Fibroblast of villous mesenchyme (primary cell): ENCODE measurements around the gene TBX6. TPM values are rescaled to one million over a fixed set of nuclear protein-coding genes. Genes with fewer than 3 reads are reported as not detected.
A peak's percentile ranks its signal among the peaks of the same experiment; 100 is the strongest.

ENCODE experiments used
- DNase-seq: peaks from one replicate; pipeline ENCODE4 v3.0.0-alpha.2; 2010; ENCODE audit warnings: low read depth
- H3K4me3 ChIP-seq: 2 replicates; pipeline ENCODE4 v1.5.1; 2011; ENCODE audit warnings: low read depth, mild to moderate bottlenecking, low read length
- total RNA-seq: library from RNA; depleted of rRNA; stranded (reverse); fragments of >200 nt; gene quantifications from 2 replicates; pipeline ENCODE4 v1.2.3, GENCODE V29; 2012
- TF ChIP-seq, protein P1 (sequence below): IDR thresholded peaks from 2 replicates; pipeline ENCODE4 v1.5.1; 2012; ENCODE audit warnings: low read depth, mild to moderate bottlenecking, low read length; ENCODE audit not compliant: insufficient read depth

Gene TBX6
- total RNA-seq, 1 donor = 0.43 TPM

- DNase-seq = no peak
- no peak overlapping the region for H3K4me3 ChIP-seq
- TF ChIP-seq, protein P1, sequence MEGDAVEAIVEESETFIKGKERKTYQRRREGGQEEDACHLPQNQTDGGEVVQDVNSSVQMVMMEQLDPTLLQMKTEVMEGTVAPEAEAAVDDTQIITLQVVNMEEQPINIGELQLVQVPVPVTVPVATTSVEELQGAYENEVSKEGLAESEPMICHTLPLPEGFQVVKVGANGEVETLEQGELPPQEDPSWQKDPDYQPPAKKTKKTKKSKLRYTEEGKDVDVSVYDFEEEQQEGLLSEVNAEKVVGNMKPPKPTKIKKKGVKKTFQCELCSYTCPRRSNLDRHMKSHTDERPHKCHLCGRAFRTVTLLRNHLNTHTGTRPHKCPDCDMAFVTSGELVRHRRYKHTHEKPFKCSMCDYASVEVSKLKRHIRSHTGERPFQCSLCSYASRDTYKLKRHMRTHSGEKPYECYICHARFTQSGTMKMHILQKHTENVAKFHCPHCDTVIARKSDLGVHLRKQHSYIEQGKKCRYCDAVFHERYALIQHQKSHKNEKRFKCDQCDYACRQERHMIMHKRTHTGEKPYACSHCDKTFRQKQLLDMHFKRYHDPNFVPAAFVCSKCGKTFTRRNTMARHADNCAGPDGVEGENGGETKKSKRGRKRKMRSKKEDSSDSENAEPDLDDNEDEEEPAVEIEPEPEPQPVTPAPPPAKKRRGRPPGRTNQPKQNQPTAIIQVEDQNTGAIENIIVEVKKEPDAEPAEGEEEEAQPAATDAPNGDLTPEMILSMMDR = no peak
Observed at GRCh38 chr16:30068333-30068732, 23.4 kb downstream of the TBX6 start.

- peak overlapping the region; percentile 92 for H3K4me3 ChIP-seq
- no peak for DNase-seq
- TF ChIP-seq, protein P1 = no peak
Observed at GRCh38 chr16:30067584-30067916, 24.2 kb downstream of the TBX6 start.

DNA sequence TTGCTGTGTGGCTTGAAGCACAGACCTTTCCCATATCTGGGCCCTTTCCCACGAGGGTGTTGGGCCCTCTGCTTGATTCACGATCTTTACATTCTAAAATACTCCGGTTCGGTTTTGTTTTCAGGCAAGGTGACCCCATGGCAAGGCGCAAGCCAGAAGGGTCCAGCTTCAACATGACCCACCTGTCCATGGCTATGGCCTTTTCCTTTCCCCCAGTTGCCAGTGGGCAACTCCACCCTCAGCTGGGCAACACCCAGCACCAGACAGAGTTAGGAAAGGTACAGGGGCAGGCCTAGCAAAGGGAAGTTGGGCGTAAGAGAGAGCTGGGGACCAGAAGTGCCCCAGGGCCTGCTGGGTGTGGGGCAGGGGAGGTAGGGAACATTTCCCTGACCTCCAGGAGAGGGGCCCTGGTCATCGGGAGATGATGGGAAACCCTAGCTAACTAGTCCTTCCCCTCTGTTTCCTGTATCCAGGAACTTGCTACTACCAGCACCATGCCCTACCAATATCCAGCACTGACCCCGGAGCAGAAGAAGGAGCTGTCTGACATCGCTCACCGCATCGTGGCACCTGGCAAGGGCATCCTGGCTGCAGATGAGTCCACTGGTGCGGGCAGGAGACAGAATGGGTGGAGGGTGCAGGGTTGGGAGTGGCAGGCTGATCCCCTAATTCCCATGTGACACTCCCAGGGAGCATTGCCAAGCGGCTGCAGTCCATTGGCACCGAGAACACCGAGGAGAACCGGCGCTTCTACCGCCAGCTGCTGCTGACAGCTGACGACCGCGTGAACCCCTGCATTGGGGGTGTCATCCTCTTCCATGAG lies 24.8 kb downstream of the TBX6 start:
- peak overlapping the region; percentile 92 for H3K4me3 ChIP-seq
- TF ChIP-seq, protein P1 = no peak
- no peak for DNase-seq

DNA sequence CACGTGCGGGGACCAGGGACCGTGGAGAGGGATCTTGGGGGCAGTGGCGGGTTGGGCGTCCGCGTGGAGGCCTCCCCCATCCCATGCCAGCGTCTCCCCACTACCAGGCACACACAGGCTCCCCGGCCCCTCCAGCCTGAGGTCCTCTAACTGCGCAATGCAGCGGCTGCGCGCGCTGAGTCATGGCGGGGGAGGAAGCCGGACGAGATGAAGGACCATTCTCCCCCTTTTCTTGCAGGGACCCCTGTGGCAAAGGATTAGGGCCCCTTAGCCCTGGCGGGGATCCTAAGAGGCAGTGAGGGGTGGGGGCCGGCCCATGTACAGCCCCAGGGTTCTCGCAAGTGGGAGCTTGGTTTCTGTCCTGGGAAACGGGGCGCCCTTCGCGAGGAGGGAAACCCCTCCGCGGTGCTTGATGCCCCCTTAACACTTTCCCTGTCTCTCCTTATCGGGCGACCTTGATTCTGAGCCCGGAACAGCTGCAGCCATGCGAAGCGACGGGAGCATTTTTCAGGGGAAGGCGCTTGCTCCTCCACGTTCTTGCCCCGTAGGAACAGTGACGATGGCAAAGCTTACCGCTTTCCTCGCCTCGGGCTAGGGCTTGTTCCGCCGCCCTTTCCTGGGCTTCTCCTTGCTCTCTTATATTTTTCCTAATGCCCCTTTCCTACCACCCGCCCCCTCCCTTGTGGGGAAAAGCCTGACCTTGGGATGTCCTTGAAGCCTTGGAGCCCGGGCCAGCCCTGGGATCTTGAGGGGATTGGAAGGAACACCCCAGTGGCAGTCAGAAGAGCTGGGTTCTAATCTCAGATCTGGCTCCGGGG lies 25.6 kb downstream of the TBX6 start:
- H3K4me3 ChIP-seq = peak overlapping the region; percentile 92
- TF ChIP-seq, protein P1 = no peak
- DNase-seq = peak; percentile 79

- peak; percentile 99 for DNase-seq
- TF ChIP-seq, protein P1 = no peak
- H3K4me3 ChIP-seq = peak within 1 kb of the TSS; percentile 92
Observed at GRCh38 chr16:30065102-30065942, 26.4 kb downstream of the TBX6 start, which contains the start of gene ALDOA. Gene ALDOA (plus strand): TSS chr16:30065760. CDS start chr16:30066898, 1,138 bp downstream.

DNA sequence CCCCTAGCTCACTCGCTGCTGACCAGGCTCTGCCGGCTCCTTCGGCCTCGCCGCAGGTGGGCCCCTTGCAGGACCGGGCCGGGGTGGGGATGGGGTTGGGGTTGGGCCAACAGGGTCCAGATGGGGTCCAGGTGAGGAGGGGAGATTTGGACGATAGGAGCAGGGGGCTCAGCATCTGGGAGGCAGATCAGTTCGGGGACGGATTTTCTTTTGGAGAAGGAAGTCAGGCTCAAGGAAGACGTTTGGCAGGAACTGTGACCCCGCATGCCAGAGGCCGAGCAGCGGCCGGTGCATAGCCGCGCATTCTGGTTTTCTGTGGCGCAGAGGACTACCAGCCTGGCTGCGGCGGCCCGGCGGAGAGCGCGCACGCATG lies 27.0 kb downstream of the TBX6 start:
- TF ChIP-seq, protein P1 = no peak
- no peak for DNase-seq
- peak overlapping the region; percentile 92 for H3K4me3 ChIP-seq
